SIG-M5 treated with dmso at 0.1 percent for 504 hours (cell line): Measurements from ENCODE around the gene AGFG1.
"Not testable (repeated sequence)": the region's sequence is repeated elsewhere in the genome, so short reads cannot be mapped to it uniquely, and the experiment has no call there.

Experiments used
- DNase-seq: peaks from one replicate; lab custom pipeline; 2025; ENCODE audit not compliant: unreplicated experiment; lab: John Stamatoyannopoulos, UW

AGFG1 gene

DNA sequence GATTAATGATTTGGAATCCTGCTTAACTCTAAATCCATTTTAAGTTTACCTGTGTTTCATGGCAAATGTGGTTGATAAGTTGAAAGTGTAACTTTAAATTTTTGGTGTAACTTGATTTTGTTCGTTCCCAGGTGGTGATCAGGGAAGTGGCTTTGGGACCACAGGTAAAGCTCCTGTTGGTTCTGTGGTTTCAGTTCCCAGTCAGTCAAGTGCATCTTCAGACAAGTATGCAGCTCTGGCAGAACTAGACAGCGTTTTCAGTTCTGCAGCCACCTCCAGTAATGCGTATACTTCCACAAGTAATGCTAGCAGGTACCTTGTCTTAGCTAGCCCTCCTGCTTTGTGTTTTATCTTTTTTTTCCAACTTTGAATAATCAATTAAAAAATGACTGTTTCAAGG is 62.8 kb downstream of the AGFG1 start:
- DNase-seq: no peak

GRCh38 chr2:227536445-227536844 is 64.5 kb downstream of the AGFG1 start:
- DNase-seq: no peak

DNA sequence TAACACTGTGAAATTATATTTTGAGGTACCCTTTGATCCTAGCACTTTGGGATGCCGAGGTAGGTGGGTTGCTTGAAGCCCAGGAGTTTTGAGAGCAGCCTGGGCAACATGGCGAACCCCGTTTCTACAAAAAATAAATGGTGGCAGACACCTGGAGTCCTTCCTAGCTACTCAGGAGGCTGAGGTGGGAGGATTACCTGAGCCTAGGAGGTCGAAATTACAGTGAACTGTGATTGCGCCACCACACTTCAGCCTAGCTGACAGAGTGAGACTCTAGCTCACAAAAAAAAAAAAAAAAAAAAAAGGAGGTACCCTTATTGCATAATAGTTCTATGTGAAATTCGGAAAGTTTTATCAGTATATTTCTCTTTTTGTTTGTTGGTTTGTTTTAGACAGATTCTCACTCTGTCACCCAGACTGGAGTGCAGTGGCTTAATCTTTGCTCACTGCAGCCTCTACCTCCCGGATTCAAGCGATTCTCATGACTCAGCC is 67.6 kb downstream of the AGFG1 start:
- no peak for DNase-seq

GRCh38 chr2:227540352-227540751 is 68.4 kb downstream of the AGFG1 start:
- DNase-seq: not testable (repeated sequence)

DNA sequence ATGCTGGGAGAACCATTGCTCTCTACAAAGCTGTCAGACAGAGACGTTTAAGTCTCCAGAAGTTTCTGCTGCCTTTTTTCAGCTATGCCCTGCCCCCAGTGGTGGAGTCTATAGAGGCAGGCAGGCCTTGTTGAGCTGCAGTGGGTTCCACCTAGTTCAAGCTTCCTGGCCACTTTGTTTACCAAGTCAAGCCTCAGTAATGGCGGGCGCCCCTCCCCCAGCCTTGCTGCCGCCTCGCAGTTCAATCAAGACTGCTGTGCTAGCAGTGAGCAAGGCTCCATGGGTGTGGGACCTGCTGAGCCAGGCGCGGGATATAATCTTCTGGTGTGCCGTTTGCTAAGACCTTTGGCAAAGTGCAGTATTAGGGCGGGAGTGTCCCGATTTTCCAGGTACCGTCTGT is 74.0 kb downstream of the AGFG1 start:
- DNase-seq: no peak

DNA sequence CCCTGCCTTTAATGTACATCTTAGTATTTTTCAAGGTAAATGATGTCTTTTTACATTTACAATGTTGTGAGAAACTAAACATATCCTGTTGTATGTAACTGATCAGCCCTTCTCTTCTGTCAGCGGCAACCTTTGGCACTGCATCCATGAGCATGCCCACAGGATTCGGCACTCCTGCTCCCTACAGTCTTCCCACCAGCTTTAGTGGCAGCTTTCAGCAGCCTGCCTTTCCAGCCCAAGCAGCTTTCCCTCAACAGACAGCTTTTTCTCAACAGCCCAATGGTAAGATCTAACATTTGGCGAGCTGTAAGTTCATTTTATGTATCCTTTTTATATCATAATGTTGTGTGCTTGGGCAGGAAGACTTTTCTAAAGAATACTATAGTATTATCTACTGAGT is 79.9 kb downstream of the AGFG1 start:
- DNase-seq: no peak

DNA sequence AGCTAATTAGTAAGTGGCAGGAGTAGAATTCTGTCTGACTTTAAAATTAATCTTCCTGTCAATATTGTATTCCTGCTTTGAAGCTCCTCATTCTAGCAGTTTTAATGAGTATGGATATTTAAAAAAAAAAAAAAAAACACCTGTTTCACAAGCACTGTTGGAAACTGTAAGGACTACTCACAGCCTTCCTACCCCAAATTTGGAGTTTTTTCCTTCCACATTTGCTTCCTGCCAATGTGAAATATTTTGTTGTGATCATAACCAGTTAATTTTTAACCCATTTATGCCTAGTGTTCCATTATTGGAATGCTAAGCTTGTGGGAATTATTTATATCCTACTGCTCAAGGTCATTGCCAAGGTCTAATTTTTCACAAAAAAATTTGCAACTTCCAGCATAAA is 90.6 kb downstream of the AGFG1 start:
- no peak for DNase-seq

DNA sequence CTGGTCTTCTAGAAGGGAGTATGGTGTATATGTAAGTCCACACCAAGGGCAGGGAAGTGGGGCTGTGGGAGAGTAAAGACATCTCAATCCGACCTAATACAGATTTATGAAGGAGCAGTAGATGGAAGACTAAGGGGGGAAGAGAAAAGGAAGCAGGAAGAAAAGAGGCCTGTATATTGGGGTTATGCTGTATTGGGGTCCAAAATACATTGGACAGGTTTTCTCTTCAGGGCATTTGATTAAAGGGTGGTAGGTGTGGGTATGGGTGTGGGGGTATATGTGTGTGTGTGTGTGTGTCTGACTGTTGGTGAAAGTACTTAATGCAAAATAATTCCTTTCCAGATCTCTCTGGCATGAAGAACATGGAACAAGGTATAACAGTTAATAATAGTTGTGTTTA is 93.1 kb downstream of the AGFG1 start:
- DNase-seq: no peak

DNA sequence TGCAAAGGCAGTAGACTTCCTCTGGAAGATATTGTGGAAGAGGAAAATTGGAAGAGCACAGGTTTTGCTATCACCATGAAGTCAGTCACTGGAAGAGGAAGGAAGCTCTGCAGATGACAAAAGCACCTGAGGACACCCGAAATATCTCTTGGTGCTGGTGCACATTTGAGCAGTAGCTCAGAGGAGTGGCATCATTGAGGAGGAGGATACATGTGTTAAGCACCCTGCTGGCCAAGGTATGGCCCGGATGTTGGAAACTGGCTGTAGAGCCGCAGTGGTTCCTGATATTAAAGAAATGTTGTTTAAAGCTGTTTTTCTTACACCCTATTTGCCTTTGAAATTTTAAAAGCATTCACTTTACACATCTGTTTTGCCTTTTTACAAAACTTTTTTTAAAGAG is 94.1 kb downstream of the AGFG1 start:
- DNase-seq: no peak

DNA sequence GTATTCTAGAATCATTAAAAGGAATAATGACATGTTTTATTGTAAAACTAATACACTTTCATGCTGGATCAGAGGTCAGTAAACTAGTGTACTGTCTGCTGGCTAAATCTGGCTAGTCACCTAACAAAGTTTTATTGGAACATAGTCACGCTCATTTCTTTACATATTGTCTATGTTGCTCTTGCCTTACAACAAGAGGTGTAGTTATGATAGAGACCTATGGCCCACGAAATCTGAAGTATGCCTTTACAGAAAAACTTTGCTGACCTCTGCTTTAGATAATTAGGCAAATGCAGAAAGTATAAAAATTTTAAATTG is 96.9 kb downstream of the AGFG1 start:
- no peak for DNase-seq

DNA sequence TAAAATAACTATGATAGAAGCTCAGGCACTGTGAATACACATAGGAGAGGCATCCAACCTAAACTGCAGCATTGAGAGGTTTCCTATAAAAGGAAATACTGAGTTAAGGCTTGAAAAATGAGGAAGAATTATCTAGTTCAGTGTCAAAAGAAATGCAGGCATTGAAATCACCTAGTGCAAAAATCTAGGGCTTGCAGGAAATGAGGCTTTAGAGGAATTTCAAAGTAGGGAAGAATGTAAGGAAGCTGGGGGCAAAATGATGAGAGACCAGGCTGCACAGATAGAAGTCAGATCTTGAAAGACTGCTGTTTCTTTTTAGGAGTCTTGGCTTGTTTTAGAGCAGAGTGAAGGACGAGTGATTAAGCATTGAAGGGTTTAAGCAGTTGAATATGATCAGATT is 98.7 kb downstream of the AGFG1 start:
- DNase-seq: no peak

DNA sequence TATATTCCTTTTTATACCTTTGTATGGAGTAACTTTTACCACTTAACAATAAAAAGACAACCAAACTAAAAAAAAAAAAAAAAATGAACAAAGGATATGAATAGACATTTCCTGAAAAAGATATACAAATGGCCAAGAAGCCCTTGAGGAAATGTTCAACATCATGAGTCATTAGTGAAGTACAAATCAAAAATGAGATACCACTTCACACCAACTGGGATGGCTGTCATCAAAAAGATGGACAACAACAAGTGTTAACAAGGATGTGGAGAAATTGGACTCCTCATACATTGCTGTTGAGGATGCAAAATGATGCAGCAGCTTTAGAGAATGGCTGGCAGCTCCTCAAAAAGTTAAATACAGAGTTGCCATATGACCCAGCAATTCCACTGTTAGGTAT is 104.2 kb downstream of the AGFG1 start:
- DNase-seq: no peak

GRCh38 chr2:227576812-227577211 is 104.9 kb downstream of the AGFG1 start:
- DNase-seq: no peak

DNA sequence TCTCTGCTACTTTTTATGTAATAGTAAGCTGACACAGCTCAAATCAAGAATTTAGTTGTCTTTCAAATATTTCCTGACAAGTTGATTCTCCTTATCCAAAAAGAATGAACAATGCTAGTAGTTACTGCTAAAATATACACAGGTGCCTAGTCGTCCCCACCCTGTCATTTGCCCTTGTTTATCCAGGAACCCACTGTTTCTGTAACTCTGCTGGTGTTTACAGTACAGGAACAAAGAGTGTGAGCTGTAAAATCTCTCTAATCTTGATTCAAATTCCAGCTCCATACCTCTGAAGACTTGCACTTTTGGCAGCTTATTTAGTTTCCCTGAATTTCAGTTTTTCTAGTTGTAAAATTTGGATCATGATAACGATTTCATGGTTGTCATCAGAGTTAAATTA is 105.6 kb downstream of the AGFG1 start:
- DNase-seq: no peak

DNA sequence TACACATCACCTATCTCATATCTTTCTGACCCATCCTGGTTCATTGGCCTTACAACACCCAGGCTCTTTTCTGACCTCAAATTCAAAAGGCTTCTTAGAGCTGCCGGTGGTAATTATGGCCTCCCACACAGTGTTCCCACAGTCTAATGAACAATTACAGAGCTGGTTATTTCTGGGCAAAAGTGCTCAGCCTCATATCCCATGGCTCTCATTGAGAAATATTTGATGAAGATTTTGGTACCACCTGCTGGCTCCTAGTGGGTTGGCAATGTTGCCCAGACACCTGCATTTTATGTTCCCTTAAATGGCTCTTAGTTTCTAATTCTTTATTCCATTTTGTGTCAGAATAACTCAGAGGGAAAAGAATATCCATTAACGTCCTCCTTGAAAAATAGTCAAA is 106.7 kb downstream of the AGFG1 start:
- DNase-seq: no peak

GRCh38 chr2:227579791-227580190 is 107.8 kb downstream of the AGFG1 start:
- DNase-seq: no peak

DNA sequence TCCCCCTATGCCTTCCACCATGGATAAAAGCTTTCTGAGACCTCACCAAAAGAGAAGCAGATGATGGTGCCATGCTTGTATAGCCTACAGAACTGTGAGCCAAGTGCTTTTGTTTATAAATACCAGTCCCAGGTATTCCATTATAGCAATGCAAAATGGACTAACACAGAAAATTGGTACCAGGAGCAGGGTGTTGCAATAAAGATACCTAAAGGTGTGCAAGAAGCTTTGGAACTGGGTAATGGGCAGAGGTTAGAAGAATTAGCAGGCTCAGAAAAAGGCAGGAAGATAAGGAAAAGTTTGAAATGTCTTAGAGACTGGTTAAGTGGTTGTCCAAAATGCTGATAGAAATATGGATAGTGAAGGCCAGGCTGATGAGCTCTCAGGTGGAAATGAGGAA is 110.4 kb downstream of the AGFG1 start:
- DNase-seq: no peak

GRCh38 chr2:227592694-227593387 is 120.9 kb downstream of the AGFG1 start:
- DNase-seq: no peak

DNA sequence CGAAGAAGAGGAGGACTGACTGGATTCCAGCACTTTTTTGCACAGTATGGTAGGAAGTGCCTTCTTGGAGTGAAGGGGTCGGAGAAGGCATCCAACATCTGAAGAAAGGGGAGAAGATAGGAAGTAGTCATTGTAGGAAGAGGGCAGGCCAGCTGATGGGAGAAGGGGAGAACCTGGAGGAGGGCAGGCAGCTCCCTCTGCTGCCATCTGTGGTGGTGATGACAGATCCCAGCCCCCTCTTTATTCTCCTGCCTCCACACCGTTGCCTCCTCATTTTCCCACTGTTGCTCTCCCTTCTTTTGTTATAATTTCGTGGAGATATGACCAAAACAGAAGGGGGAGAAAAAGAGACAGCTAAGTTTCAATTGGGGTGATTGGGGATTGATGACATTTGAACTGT is 123.8 kb downstream of the AGFG1 start:
- no peak for DNase-seq

- no peak for DNase-seq
Observed at GRCh38 chr2:227597036-227597435, 125.1 kb downstream of the AGFG1 start.

DNA sequence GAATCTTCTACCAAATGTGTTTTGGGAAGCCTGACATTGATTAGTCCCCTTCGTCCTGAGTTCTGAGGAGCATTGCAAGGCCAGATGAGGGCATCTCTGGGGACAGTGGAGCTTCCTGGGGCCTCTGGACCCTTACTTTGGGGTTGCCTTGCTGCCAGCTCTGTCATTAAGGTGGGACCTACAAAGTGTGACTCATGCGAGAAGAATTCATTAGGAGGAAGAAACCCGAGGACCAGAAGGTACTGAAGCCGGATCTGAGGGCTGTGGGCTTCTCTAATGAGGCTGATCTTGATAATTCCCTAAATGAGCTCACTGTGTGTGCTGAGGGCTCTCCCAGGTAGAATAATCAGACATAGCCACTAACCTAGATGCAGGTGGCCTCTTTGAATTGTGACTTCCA is 126.0 kb downstream of the AGFG1 start:
- no peak for DNase-seq

DNA sequence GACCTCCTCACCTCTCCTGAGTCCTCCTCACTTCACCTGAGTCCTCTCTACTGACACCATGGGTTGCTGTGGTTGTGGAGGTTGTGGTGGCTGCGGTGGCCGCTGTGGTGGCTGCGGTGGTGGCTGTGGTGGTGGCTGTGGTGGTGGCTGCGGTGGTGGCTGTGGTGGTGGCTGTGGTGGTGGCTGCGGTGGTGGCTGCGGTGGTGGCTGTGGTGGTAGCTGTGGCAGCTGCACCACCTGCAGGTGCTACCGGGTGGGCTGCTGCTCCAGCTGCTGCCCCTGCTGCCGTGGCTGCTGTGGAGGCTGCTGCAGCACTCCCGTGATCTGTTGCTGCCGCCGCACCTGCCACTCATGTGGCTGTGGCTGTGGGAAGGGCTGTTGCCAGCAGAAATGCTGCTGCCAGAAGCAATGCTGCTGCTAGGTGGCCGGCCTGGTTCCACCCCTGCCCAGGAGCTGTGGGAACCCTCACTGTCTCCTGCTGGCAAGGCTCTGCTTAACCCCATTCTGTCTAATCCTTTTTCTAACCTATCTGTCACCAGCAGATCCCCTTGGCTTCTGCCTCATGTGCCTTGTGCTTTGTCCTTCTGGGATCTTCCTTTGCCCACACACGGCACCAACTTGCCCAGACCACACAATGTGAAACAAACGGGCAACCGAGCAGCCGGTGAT is 127.0 kb downstream of the AGFG1 start, which contains the start of gene SCYGR2:
SCYGR2 (plus strand) TSS at position 59 of the 669 bp plus-strand sequence; CDS start at position 59, 0 bp downstream.
- DNase-seq: not testable (repeated sequence)

DNA sequence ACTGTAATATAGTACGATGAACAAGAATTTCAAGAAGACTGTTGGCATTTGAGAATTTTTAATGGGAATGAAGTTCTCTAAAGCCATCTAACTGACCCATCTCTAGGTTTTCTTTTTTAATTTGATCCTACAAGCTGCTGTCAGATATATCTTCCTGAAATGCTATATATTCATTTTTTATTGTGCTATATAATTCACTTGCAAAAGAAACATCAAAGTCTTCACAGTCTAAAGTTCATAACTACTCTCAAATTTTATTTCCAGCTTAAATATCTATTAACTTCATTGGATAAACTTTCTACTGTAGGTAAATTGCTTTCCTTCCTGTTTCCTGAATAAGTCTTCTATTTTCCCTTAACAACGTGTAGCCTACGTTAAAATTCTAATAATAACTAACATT is 130.4 kb downstream of the AGFG1 start:
- no peak for DNase-seq
